MV-4-11 (cell line): Measurements from ENCODE around the gene KMT2D.
A peak's percentile ranks its signal among the peaks of the same experiment; 100 is the strongest.
"Not testable (repeated sequence)": the region's sequence is repeated elsewhere in the genome, so short reads cannot be mapped to it uniquely, and the experiment has no call there.

Experiments used
- DNase-seq: peaks from one replicate; lab custom pipeline; 2025; lab: John Stamatoyannopoulos, UW

Gene KMT2D

DNA sequence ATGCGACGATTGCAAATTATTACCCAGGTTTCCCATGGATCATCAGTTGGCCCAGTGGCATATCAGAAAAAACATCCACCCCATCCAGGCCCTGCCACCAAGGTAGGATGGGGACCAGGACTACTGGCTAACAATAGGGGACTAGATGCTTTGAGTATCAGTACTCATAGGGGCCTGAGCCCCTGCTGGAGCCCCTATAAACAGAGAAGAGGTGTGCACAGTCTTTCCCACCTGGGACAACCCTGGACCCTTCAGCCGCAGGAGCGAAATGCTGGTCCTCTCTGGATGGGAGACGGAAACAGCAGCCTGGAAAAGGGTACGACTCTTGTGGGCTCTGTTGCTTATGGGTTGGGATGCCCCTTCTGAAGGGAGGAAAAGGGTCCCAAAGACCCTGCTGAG, 28.3 kb upstream of the KMT2D start:
- no peak for DNase-seq

DNA sequence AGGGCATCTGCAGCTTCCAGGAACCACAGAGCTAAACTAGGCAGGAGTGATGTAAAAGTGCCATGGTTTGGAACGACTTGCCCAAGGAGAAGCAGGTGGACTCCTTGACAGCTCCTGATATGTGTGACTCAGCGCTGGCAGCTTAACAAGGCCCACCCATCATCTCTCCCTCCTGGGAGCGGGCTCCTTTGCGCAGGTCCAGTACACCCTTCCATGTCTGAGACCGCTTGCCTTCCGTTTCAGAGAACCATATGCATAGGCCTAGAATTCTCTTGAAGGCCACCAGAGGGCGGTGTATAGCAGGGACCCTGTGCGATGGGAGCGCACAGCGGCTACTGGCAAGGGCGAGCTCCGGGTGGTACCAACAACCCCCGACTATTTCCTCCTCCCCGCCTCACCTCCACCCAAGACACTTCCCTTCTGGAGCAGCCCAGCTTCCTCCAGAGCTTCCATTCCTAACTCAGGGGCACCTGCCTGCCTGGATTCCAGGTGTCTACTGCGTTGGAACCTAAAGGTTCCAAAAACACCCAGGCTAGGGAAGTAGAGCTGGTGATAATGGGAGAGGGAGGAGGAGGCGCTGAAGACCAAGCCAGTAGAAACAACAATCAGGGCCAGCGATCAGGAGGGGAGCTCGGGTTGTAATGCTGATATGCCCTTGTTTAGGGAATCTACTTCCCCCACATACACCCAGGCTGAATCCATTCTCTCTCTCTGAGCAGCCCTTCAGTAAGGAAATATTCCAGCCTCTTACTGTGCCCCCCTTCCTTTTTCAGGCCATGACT, 27.7 kb upstream of the KMT2D start:
- peak; percentile 69 for DNase-seq

DNA sequence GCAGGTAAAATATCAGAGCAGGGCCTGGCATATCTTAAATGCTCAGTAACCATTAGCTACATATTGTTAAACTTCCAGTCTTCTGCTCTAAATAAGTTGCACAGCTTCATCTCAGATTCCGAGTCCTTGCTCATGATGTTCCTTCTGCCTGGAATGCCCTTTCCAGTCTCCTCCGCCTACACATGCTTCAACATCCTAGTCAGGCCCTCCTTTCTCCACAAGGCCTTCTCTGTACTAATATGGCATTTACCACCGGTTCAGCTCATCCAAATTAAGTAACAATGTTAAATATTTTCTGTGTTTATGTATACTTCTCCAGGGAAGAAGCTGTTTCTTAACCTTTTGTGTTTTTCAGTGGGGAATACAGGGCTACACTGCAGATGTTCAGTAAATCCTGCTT, 25.5 kb upstream of the KMT2D start:
- DNase-seq, result no peak

DNA sequence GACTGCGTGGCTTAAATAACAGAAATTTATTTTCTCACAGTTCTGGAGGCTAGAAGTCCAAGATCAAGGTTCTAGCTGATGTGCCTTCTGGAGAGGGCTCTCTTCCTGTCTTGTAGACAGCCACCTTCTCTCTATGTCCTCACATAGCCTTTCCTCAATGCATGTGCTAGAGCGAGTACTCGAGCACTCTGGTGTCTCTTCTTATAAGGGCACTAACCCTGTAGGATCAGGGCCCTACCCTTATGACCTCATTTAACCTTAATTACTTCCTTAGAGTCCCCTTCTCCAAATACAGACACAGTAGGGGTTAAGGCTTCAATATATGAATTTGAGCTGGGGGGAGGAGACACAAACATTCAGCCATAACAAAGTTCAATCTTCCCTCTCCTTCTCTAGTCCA, 23.8 kb upstream of the KMT2D start:
- DNase-seq, result no peak

DNA sequence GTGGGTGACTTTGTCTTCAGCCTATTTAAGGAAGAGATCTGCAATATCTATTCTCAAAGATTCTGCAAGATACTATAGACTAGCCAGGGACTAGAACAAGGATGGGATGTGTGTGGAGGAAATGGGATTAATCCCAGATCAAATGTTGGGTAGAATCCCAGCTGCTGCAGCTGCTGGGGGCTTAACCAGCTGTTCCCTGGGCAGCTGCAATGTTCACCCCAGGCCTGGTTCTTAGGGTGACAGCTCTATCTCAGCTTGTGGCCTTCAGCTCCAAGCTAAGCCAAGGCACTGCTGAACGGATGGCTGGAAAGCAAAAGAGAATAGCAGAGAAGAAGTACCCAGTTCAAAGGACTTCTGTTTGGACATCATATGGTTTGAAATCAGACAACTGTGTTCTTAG, 19.2 kb upstream of the KMT2D start:
- no peak for DNase-seq

DNA sequence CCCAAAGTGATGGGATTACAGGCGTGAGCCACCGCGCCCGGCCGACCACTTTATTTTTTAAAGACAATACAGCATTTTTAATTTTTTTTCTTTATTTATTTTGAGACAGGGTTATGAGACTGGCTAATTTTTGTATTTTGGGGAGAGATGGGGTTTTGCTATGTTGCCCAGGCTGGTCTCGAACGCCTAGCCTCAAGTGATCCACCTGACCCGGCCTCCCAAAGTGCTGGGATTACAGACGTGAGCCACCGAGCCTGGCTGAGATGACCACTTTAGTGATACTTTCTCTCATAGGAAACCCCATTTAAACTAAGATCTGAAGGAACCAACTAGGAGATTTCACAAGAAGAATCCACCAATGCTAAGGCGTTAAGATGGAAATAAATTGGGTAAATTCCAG, 10.4 kb upstream of the KMT2D start:
- DNase-seq, result no peak

DNA sequence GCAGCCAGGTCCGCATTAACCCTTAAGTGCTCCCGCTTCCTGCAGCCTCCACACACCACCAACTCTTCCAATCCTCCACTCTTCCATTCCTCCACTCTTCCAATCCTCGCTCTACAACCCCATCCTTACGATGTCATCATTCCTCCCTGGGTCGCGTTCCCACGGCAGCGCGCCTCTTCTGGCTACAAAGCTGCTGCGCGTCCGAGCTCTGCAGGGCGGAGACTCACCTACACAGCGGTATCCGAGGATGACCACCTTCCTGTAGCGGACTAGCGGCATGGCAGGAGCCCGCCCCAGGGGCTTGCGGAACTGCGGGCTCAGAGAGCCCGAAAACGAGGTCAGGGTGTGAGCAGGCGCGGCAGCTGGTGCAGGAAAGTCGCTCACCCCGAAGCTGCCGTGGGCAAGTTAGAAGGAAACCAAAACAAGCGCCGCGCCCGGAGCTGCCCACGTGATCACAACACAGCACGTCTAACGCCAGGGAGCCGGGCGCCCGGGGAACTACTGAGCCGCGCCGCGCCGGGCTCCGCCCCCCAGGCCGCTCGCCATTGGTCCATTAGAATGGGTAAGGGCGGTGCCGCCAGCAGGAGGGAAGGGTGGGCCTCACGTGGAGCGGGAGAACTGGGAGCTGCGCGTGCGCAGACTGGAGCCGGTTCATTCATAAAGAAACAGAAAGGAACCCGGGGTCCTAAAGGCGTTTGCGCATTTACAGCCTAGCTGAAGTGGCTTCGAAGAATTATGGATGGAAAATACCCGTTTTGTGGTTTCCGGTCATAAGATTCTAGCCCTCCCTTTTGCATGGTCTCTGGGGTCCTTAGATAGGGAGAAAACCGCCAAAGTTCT, 9.1 kb upstream of the KMT2D start, which contains the start of gene RHEBL1:
Gene RHEBL1 (minus strand): TSS at position 473 of the 840 bp plus-strand sequence. CDS start 194 bp downstream, at position 279.
- peak; percentile 98 for DNase-seq

DNA sequence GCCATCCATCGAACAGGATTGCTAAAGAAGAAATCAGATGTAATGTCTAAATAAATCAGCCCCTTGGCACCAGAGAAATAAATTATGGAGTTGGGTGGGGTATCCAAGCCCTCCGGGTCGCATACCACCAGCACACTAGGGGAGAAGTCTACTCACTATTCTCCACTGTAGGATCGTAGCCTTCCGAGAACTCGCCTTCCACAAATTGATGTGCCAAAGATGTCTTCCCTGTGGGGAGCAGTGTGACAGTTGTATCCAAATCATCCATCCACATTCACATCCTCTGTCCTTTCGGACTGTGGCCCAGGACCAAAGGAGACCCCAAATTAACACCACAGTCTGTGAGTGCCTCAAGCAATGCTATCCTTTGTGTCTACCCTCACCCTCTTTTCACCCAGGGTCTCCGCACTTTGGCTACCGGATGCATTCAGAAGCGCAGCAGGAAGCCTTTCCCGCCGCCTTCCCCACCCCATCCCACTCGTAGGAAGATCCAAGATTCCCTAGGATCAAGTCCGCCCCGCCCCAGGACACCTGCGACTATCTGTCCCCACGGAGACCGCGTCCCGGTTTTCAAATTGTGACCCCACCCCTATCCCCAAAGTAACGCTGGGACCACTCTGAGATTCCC, 8.4 kb upstream of the KMT2D start:
- no peak for DNase-seq

DNA sequence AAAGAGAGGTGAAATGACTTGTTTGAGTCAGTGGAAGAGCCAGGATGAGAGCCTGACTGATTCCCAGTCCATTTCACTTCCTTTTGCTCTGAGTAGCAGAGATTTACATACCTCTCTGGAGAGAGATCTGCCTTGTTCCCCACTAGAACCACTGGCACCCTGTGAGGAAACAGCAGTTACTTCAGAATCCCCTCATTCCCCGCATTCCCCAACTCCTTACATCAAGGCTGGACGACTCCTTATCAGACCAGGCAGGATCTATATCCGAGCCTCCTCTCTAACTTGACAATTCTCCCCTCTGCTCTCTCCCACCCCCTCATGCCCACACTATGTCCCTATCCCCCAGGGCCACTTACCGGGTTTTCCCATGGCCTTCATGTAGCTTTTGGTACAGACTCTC, 5.5 kb upstream of the KMT2D start:
- DNase-seq, result no peak

DNA sequence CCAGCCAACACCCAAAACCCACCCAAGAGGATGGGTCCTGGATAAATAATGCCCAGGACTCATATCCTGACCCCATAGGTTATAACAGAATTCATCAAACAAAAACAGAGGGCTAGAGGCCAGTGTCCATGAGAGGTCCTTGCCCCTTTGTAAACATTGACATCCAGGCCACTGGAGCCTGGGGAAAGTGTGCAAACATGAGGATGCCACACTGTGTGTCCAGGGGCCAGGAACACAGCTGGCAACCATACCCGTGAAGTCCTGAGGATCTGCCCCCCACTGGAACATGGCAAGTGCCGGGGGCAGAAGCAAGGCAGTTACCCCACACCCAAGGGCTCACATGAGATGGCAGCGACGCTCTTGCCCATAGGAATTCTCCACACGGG, 4.2 kb upstream of the KMT2D start:
- no peak for DNase-seq

DNA sequence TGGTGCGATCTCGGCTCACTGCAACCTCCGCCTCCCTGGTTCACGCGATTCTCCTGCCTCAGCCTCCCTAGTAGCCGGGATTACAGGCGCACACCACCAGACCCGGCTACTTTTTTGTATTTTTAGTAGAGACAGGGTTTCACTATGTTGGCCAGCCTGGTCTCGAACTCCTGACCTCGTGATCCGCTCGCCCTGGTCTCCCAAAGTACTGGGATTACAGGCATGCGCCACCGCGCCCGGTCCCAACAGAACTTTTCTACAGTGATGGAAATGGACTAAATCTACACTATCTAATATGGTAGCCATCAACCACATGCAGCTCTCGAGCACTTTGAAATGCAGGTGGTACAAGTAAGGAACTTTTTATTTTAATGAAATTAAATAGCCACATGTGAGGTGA, 1.3 kb upstream of the KMT2D start:
- DNase-seq, result not testable (repeated sequence)

DNA sequence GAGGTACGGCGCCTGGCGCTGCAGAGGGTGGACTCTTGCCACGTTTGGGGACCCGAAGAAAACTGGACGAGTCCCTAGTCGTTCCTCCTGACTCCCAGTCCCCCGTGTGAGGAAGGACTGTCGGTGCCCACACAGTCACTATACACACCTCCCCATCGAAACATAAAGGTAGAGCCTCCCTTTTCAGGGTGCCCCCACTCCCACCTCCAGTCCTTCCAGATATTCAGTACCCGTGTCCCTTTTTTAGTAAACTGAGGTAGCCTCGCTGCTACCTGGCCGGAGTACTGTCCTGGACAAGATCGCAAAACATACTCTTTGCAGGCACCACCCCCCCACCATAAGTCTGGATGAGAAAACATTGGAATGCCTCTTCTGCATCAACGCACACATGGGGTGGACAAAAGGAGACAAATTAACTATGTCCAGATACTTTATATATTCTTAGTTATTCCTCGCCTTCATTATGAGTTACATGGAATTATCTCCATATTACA, 610 bp upstream of the KMT2D start:
- DNase-seq, result no peak

DNA sequence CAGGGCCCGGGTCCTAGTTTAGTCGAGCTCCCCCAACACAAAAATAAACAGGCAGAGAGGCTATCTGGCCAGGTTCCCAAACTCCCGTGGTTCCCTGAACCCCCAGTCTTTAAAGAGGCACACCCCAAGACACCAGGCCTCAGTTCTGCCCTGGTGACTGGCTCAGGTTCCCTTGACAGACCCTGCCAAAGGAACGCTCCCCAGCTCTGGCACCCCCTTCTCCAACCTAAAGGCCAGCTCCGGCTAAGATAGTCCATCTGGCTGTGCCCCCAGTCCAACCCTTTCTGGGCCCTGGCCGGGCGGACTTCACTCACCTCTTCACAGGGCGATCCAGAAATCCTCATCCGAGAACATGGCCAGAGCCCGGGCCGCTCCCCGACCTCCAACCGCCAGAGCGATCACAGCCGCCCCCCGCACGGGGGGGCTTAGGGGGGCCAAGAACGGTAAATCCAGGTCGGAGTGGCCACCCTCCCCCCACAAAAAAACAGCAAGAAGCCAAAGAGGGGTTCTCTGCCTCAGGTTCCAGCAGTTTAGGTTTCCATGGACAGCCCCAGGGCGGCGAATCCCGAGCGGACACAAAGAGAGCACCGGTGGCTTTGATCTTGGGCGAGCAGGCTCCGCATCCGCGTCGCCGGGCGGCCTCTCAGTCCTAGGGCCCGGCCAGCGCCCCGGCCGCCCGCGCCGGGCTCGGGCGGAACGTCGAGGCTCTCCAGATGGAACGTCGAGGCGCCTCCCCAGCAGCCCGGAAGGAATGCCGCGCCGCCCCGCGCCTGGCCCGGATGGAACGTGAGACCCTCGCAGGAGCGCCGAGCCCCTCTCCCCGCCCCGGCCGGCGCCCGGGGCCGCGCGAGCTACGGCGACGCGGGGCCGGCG, 1.1 kb downstream of the KMT2D start:
- DNase-seq, result no peak

DNA sequence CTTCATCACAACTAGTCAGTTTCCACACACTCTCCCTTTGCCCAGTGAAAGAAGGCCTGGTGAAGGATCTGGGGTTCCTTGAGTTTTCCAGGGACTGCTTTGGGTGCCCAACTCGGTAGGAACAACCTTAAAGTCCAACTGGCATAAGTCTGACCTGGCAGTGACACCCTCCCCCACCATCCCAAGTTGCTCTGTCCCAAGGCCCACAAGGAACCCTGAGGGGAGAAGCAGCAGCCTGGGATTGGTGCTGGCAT, 1.6 kb downstream of the KMT2D start:
- no peak for DNase-seq

DNA sequence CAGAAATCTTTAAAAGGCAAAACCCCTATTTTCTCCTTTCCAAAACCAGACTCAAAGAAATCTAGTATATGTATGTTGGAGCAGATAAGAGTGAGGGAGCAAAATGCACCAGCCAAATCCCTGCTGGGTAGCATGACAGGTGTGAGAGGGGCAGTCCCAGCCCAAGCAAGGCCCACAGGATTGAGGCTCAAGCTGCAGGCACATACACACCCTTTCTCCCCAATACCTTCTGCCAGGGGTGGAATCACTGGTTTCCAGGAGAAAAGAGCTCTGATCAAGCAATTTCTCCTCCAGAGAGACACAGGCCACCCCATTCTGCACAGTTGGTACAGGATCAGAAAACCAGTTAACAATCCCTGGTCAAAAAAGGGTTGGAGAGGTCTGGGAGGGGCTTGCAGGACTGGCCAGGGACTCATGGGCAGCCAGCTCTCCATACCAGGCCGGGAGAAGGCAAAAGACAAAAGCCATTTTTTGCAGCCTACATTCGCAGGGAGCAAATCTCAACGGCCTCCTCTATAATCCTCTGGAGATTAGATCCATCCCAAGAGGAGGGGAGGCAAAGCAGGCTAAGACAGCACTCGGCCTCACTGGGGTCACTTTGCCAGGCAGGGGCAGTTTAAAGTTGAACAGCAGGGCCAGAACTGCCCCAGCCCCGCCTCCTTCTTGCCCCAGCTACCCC, 2.1 kb downstream of the KMT2D start:
- DNase-seq, result no peak

DNA sequence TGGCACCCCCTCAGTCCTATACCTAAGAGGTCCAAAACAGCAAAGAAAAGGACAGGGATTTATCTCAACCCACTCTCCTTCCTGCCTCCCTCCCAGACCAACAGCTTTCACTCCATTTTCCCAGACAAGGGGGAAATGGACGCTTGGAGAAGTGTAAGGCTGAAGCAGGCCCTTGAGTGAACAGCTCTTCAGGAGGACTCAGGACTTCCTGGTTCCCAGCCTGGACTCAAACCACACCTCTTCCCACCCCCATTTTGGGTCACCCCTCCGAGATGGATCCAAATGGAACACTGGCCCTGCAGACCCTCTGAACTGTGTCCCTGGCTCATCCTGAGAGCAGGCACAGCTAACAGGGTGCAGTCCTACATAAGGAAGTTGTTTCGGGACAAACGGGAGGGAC, 2.7 kb downstream of the KMT2D start:
- peak; percentile 26 for DNase-seq

DNA sequence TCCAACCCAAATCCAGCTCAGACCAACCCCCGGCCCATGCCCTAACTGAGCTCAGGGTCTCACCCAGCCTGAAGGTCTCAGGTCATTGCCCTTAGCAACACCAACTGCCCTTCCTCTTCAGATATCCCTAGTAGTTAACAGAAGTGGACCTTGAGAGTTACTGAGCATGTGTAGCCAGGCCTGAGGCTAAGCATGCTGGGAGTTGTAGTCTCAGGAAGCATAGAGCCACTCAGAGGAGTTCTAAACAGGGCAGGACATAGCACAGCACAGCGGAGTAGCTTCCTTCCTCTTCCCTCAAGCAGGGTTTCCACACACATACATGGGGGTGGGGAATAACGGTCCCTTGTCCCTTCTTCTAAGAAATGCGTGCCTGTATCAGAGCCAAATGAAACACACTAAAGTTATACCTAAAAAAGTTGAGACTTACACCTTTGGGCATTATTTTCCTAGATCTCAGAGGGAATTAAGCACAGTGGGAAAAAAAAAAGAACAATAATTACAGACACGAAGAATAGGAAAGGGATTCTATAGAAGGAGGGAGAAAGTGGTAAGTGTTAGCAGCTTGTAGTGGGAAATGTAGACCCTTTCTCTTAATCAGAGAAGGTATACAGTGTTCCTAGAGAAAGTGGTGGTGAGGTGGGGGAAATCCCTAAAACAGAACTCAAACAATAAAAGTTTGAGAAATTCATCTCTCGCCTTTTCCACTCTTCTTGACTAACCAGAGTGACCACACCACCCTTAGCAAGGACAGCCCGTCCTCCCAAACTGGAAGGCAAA, 4.4 kb downstream of the KMT2D start:
- DNase-seq, result peak; percentile 98

DNA sequence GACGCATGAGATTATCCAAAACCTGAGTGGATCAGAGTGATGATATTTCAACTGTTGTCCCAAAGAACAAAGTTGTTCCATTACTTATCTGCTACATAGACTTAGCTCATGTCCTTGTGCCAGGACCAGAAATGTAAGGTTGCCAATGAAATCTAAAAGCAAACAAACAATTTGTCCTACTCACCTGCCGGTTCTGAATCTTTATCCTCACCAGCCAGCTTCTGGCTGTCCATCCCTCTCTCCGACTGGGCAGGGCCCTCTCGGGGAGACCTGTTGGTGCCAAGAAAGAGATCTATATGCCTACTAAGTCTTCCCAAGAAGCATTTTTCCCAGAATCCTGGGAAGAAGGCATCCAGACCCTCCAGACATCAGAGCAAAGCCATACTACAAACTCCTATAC, 5.5 kb downstream of the KMT2D start:
- DNase-seq, result no peak

DNA sequence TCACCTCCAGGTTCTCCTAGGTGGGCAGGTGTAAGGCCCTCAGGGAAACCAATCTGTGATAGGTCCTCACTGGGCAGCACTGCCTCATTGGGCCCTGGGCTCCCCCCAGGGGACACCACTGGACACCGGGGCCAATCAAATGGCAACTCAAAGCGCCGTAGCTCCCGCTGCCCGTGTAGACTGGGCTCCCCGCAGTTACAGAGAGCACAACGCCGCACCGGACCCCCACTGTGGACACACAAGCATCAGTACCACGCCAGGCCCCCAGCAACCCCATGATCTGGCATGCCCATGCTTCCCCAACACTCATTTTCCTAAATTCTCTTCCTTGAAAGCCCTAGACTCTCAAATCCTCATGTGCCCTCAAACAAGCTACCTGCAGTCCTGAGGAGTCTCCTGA, 6.1 kb downstream of the KMT2D start:
- DNase-seq, result no peak

DNA sequence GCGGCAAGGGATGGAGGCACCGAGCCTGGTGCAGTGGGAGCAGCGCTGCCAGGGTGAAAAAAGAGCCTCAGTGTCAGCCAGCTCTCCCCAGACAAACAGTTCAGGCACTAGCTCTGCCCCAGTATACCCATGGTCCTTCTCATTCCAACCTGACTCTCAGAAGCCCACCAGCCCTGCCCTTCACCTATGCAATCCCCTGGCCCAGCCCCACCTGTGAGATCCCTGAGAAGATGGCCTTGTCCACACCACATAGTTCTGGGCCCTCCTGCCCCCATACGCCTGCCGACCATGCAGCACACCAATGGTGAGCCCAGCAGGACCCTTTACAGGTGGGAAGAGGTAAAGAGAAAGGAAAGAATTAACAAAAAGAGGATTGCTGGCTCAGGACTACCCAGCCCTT, 6.5 kb downstream of the KMT2D start:
- DNase-seq, result no peak
